Measurements from ENCODE around the gene TPCN1. TPM values are rescaled to one million over a fixed set of nuclear protein-coding genes. Genes with fewer than 3 reads are reported as not detected.

TPCN1 gene
- total RNA-seq, 1 experiment from 2014 or later, result 13.5 TPM

DNA sequence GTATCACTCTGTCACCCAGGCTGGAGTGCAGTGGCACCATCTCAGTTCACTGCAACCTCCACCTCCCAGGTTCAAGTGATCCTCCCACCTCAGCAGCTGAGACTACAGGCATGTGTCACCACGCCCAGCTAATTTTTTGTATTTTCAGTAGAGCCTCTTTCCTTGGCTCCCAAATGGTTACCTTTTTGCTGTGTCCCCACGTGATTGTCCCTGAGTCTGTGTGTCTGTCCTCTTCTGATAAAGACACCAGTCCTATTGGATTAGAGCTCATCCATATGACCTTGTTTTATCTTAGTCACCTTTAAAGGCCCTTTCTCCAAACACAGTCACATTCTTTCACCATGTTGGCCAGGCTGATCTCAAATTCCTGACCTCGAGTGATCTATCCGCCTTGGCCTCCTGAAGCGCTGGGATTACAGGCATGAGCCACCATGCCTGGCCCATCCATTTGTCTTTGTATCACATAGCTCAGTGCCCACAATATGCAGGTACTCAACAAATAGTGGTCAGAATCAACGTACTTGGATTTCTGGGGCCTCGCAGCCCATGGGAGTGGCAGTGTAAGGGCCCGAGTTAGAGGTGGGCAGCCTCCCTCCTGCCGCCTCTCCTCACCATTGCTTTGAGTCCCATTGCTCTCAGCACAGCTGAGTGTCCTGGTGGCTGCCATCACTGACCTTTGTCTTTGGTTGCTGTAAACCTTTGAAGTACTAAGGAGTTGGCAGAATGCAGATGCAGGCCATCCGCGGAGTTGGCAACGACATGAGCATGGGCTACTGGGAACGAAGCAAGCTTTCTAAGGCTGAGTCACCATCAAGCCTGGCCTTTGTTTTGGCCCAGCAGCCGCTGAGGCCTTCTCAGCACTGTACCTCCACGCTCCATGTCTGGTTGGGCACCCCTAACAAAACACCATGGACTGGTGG lies 9.3 kb downstream of the TPCN1 start:
- no peaks in the 10 kb centered on the region for H4K20me1 ChIP-seq (ENCODE audit: control insufficient read depth, insufficient read depth, insufficient read length)
- H3K9ac ChIP-seq (ENCODE audit: extremely low read depth, insufficient read length, low read length), result no peak overlapping the region
- H3K79me2 ChIP-seq (ENCODE audit: insufficient read depth, low read length), result no peaks in the 10 kb centered on the region
- Mint-ChIP-seq H3K27ac (peak overlapping the region in 1 of 3 experiments; percentile 93; a peak in 1 of 7 replicates), H3K4me1 (peaks cover 30% of the 10 kb centered on the region in 2 experiments), H3K4me3 (no peak overlapping the region), H3K36me3 (ENCODE audit: insufficient read depth in 1 of 3, low read depth in 3 of 3) (peaks cover 29 to 38% (median 29%) of the 10 kb centered on the region in 3 experiments), H3K9me3 (peaks cover 0 to 3% of the 10 kb centered on the region in 2 experiments; a peak in 2 of 5 replicates), H3K27me3 (ENCODE audit: low read depth) (no peaks in the 10 kb centered on the region)
- no peak overlapping the region for H3K23ac ChIP-seq (ENCODE audit: insufficient read length, low read depth, low read length)
- H2BK5ac ChIP-seq (ENCODE audit: insufficient read length, low read length), result no peak overlapping the region
- no peak overlapping the region for H4K5ac ChIP-seq (ENCODE audit: insufficient read length, low read depth, low read length)
- H3K14ac ChIP-seq (ENCODE audit: insufficient read depth, low read length), result no peak overlapping the region
- H3T11ph ChIP-seq (ENCODE audit: low read length), result no peak overlapping the region
- H2BK12ac ChIP-seq (ENCODE audit: insufficient read length, low read depth, low read length), result no peak overlapping the region
- WGBS (ENCODE audit: extremely low coverage, insufficient read length, low lambda C conversion rate), result no CpG with 5 or more reads among the region's 15 CpGs
- no peak overlapping the region for H3K4ac ChIP-seq (ENCODE audit: low read depth, low read length)
- H3K4me1 ChIP-seq (ENCODE audit: insufficient read depth, low read length), result peaks cover 6% of the 10 kb centered on the region; the same call in 1 of the 2 replicates
- no peak for TF ChIP-seq CTCF (conservative IDR thresholded peaks at IDR 0.05)
- H2BK20ac ChIP-seq (ENCODE audit: low read depth, low read length, poor library complexity, severe bottlenecking), result no peak overlapping the region
- no peak for DNase-seq
- no peak overlapping the region for H4K91ac ChIP-seq (ENCODE audit: insufficient read length, low read depth, low read length)
- no peak overlapping the region for H3K18ac ChIP-seq (ENCODE audit: insufficient read length, low read depth, low read length)
- no peak overlapping the region for H3K27ac ChIP-seq (ENCODE audit: insufficient read length, low read depth, low read length)
- H2AFZ ChIP-seq (ENCODE audit: low read length), result no peak overlapping the region
- no peak overlapping the region for H2AK5ac ChIP-seq (ENCODE audit: insufficient read length, low read length)
- H3K56ac ChIP-seq (ENCODE audit: insufficient read length, low read depth, low read length), result no peak overlapping the region
- H3K27me3 ChIP-seq (ENCODE audit: insufficient read depth, low read length), result no peaks in the 10 kb centered on the region
- H3K9me3 ChIP-seq (ENCODE audit: control insufficient read depth, low read depth, low read length), result no peaks in the 10 kb centered on the region
- H3K23me2 ChIP-seq (ENCODE audit: insufficient read length, low read depth, low read length, poor library complexity, severe bottlenecking), result no peaks in the 10 kb centered on the region
- H2BK120ac ChIP-seq (ENCODE audit: low read depth, low read length, poor library complexity, severe bottlenecking), result no peak overlapping the region
- H3K4me2 ChIP-seq (ENCODE audit: insufficient read depth, insufficient read length, low read length), result no peak overlapping the region
- H3K79me1 ChIP-seq (ENCODE audit: insufficient read depth, low read depth, low read length, poor library complexity, severe bottlenecking), result no peaks in the 10 kb centered on the region
- no peak overlapping the region for H4K8ac ChIP-seq (replicated peaks; ENCODE audit: insufficient read length, low read depth, low read length)
- H2BK15ac ChIP-seq (ENCODE audit: low read depth, low read length), result no peak overlapping the region

Measured in H9 (cell line).